Renal cortex interstitium (tissue), 3 donors: ENCODE results near the gene NAA50. TPM values are rescaled to one million over a fixed set of nuclear protein-coding genes. Genes with fewer than 3 reads are reported as not detected.

ENCODE experiments used
- polyA plus RNA-seq, 3 donors: library from polyadenylated mRNA; unstranded; fragments of 120-200 nt; gene quantifications; one replicate each; pipeline ENCODE4 v1.2.1, GENCODE V29; 2013; ENCODE audit not compliant: insufficient read length in 3 of 3

NAA50 gene
- polyA plus RNA-seq, 3 donors, result 132 to 150 (median 141) TPM

Other genes starting within 250 kb of the NAA50 start
- gene SPICE1, start 231.1 kb downstream of the NAA50 start, polyA plus RNA-seq, result 10 to 100 TPM; 21.5 to 28.7 (median 25.0) TPM
- 1 to 10 TPM; 2.4 to 3.9 (median 2.7) TPM for gene SIDT1, start 213.7 kb downstream of the NAA50 start, polyA plus RNA-seq
- 10 to 100 TPM; 18.4 to 22.1 (median 20.4) TPM for gene USF3, start 49.6 kb downstream of the NAA50 start, polyA plus RNA-seq
- 10 to 100 TPM; 82.2 to 97.0 (median 91.5) TPM for gene ATP6V1A, start 786 bp upstream of the NAA50 start, polyA plus RNA-seq
- 10 to 100 TPM; 18.8 to 30.6 (median 27.4) TPM for gene GRAMD1C, start 92.5 kb upstream of the NAA50 start, polyA plus RNA-seq
- 10 to 100 TPM in 2 of 3 donors, 1 to 10 TPM in 1; 9.8 to 14.9 (median 11.2) TPM for gene ZDHHC23, start 201.8 kb upstream of the NAA50 start, polyA plus RNA-seq